Measurements from ENCODE around the gene TDRD7. TPM values are rescaled to one million over a fixed set of nuclear protein-coding genes. Genes with fewer than 3 reads are reported as not detected.

Gene TDRD7
- total and polyA plus RNA-seq, 9 of the 15 experiments (the other 6 are each of a cell fraction or from before 2014, with no cell fraction given), result 2.2 to 7.7 (median 5.2) TPM

DNA sequence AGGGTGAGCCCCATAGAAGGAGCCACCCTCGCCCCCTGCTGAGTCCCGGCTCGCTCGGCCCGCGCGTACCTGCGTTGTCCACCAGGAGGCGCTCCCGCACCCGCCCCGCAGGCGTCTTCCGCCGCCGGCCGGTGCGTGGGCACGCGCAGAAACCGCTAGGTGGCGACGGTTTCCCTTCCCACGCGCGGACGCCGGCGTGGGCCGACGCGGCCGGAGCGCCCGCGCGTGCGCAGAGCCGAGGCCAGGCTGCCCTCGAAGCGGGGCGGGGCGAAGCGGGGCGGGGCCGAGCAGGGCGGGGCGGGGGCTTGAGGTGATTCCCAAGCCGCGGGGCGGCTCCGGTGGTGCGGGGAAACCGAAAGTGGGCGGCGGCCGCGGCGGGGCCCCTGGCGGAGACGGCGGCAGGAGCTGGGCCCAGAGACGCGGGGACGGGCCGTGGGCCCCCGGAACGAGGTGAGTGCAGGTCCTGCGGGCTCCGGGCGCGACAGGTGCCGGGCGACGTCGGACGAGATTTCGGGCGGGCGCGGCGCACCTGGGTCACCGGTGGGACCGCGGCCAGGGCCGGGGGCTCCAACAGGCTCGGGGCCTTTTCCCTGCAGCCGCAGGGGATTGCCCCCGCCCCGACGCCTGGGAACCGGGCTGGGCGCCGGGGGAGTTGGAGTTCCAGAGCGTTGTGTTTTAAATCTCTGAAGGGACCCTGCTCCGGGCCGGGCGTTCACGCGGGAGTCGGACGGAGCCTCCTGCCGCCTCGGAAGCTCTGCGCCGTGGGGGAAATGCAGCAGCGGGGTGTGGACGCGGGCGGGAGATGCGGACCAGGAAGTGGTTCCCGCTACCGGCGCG is at the start of gene TDRD7 (continued):
- TF ChIP-seq, protein P1, sequence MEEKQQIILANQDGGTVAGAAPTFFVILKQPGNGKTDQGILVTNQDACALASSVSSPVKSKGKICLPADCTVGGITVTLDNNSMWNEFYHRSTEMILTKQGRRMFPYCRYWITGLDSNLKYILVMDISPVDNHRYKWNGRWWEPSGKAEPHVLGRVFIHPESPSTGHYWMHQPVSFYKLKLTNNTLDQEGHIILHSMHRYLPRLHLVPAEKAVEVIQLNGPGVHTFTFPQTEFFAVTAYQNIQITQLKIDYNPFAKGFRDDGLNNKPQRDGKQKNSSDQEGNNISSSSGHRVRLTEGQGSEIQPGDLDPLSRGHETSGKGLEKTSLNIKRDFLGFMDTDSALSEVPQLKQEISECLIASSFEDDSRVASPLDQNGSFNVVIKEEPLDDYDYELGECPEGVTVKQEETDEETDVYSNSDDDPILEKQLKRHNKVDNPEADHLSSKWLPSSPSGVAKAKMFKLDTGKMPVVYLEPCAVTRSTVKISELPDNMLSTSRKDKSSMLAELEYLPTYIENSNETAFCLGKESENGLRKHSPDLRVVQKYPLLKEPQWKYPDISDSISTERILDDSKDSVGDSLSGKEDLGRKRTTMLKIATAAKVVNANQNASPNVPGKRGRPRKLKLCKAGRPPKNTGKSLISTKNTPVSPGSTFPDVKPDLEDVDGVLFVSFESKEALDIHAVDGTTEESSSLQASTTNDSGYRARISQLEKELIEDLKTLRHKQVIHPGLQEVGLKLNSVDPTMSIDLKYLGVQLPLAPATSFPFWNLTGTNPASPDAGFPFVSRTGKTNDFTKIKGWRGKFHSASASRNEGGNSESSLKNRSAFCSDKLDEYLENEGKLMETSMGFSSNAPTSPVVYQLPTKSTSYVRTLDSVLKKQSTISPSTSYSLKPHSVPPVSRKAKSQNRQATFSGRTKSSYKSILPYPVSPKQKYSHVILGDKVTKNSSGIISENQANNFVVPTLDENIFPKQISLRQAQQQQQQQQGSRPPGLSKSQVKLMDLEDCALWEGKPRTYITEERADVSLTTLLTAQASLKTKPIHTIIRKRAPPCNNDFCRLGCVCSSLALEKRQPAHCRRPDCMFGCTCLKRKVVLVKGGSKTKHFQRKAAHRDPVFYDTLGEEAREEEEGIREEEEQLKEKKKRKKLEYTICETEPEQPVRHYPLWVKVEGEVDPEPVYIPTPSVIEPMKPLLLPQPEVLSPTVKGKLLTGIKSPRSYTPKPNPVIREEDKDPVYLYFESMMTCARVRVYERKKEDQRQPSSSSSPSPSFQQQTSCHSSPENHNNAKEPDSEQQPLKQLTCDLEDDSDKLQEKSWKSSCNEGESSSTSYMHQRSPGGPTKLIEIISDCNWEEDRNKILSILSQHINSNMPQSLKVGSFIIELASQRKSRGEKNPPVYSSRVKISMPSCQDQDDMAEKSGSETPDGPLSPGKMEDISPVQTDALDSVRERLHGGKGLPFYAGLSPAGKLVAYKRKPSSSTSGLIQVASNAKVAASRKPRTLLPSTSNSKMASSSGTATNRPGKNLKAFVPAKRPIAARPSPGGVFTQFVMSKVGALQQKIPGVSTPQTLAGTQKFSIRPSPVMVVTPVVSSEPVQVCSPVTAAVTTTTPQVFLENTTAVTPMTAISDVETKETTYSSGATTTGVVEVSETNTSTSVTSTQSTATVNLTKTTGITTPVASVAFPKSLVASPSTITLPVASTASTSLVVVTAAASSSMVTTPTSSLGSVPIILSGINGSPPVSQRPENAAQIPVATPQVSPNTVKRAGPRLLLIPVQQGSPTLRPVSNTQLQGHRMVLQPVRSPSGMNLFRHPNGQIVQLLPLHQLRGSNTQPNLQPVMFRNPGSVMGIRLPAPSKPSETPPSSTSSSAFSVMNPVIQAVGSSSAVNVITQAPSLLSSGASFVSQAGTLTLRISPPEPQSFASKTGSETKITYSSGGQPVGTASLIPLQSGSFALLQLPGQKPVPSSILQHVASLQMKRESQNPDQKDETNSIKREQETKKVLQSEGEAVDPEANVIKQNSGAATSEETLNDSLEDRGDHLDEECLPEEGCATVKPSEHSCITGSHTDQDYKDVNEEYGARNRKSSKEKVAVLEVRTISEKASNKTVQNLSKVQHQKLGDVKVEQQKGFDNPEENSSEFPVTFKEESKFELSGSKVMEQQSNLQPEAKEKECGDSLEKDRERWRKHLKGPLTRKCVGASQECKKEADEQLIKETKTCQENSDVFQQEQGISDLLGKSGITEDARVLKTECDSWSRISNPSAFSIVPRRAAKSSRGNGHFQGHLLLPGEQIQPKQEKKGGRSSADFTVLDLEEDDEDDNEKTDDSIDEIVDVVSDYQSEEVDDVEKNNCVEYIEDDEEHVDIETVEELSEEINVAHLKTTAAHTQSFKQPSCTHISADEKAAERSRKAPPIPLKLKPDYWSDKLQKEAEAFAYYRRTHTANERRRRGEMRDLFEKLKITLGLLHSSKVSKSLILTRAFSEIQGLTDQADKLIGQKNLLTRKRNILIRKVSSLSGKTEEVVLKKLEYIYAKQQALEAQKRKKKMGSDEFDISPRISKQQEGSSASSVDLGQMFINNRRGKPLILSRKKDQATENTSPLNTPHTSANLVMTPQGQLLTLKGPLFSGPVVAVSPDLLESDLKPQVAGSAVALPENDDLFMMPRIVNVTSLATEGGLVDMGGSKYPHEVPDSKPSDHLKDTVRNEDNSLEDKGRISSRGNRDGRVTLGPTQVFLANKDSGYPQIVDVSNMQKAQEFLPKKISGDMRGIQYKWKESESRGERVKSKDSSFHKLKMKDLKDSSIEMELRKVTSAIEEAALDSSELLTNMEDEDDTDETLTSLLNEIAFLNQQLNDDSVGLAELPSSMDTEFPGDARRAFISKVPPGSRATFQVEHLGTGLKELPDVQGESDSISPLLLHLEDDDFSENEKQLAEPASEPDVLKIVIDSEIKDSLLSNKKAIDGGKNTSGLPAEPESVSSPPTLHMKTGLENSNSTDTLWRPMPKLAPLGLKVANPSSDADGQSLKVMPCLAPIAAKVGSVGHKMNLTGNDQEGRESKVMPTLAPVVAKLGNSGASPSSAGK (IDR thresholded peaks at IDR 0.05), result no peak
- TF ChIP-seq, protein P2, sequence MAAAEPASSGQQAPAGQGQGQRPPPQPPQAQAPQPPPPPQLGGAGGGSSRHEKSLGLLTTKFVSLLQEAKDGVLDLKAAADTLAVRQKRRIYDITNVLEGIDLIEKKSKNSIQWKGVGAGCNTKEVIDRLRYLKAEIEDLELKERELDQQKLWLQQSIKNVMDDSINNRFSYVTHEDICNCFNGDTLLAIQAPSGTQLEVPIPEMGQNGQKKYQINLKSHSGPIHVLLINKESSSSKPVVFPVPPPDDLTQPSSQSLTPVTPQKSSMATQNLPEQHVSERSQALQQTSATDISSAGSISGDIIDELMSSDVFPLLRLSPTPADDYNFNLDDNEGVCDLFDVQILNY (CRISPR knock-in tag; IDR thresholded peaks at IDR 0.05), result no peak
- TF ChIP-seq RBM17 (IDR thresholded peaks at IDR 0.05; ENCODE audit: borderline replicate concordance, low read depth, low read length), result no peak
- TF ChIP-seq NCOA6 (IDR thresholded peaks at IDR 0.05), result no peak
- TF ChIP-seq, protein P3, sequence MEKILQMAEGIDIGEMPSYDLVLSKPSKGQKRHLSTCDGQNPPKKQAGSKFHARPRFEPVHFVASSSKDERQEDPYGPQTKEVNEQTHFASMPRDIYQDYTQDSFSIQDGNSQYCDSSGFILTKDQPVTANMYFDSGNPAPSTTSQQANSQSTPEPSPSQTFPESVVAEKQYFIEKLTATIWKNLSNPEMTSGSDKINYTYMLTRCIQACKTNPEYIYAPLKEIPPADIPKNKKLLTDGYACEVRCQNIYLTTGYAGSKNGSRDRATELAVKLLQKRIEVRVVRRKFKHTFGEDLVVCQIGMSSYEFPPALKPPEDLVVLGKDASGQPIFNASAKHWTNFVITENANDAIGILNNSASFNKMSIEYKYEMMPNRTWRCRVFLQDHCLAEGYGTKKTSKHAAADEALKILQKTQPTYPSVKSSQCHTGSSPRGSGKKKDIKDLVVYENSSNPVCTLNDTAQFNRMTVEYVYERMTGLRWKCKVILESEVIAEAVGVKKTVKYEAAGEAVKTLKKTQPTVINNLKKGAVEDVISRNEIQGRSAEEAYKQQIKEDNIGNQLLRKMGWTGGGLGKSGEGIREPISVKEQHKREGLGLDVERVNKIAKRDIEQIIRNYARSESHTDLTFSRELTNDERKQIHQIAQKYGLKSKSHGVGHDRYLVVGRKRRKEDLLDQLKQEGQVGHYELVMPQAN (IDR thresholded peaks at IDR 0.05; ENCODE audit: borderline replicate concordance), result no peak
- TF ChIP-seq ZNF644 (tag; IDR thresholded peaks at IDR 0.05; ENCODE audit: low read depth), result no peak; the same call in 1 of the 2 replicates
- TF ChIP-seq SMARCA4 (IDR thresholded peaks at IDR 0.05), result no peak
- no peak for TF ChIP-seq MCM7 (IDR thresholded peaks at IDR 0.05)

All from K562 (cell line).